Urinary bladder (tissue), 4 donors: Measurements from ENCODE around the gene ETS1. TPM values are rescaled to one million over a fixed set of nuclear protein-coding genes. Genes with fewer than 3 reads are reported as not detected.

Source experiments
- DNase-seq: peaks from one replicate; pipeline ENCODE4 v3.0.0-alpha.2; 2015; ENCODE audit errors: extremely low spot score
- H3K27ac ChIP-seq: one replicate; pipeline ENCODE4 v1.5.1; 2013; ENCODE audit warnings: low read depth, mild to moderate bottlenecking, moderate library complexity
- H3K36me3 ChIP-seq: one replicate; pipeline ENCODE4 v1.6.1; 2013; ENCODE audit warnings: mild to moderate bottlenecking, moderate library complexity; ENCODE audit not compliant: insufficient read depth
- H3K4me1 ChIP-seq: one replicate; pipeline ENCODE4 v1.6.1; 2013; ENCODE audit warnings: mild to moderate bottlenecking, moderate library complexity; ENCODE audit not compliant: insufficient read depth
- H3K4me3 ChIP-seq: one replicate; pipeline ENCODE4 v1.5.1; 2013; ENCODE audit warnings: low read depth, low read length
- WGBS: extraction: QIAGEN DNeasy Blood & Tissue Kit; methylation state at CpG from one replicate; pipeline ENCODE4 v1.1.7; 2013; 5-methylcytosine and 5-hydroxymethylcytosine counted together
- polyA plus RNA-seq: library from polyadenylated mRNA; stranded (reverse); fragments of 200-250 nt; gene quantifications from one replicate; pipeline ENCODE4 v1.2.3, GENCODE V29; 2013
- total RNA-seq: library from RNA; depleted of rRNA; stranded (reverse); fragments of >200 nt; gene quantifications from one replicate; pipeline ENCODE4 v1.2.3, GENCODE V29; 2014
- donor health status: healthy with polysubstance abuse.
- donor health status: healthy.

ETS1 gene
- total and polyA plus RNA-seq, 2 donors, result 35.6 to 64.0 TPM

DNA sequence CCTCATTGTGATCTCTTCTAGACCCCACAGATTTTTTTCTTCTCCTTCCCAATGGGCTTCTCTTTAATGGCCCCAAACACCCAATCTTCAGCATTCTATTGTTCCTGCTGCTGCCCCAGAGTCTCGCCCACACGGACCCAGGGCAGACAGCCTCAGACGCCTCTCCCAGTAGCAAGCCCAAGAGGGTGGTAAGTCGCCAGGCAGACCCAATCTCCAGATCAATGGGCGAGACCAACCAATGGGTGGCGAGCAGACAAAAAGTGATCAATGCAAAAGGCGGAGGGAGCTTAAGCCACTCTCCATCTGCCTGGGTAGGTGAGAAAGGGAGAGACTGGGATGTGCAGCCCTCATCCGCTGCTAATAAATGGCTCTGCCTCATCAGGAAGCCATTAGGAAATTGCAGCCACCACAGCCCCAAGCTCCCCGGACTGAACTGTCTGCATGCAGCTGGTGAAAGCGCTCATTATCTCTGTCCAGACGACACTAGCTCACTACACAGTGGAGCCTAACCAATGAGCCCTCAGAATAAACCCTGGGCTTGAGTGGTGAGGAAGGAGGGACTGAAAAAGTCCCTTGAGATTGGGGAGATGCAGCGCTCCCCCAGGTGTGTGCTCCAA is 81.8 kb downstream of the ETS1 start:
- Histone ChIP-seq H3K4me3 (no peak overlapping the region), H3K4me1 (peaks cover 4% of the 10 kb centered on the region), H3K36me3 (no peaks in the 10 kb centered on the region), H3K27ac (peak overlapping the region; percentile 31)
- no peak for DNase-seq
- 86% methylated on average over 12 of the region's 12 CpGs for WGBS

DNA sequence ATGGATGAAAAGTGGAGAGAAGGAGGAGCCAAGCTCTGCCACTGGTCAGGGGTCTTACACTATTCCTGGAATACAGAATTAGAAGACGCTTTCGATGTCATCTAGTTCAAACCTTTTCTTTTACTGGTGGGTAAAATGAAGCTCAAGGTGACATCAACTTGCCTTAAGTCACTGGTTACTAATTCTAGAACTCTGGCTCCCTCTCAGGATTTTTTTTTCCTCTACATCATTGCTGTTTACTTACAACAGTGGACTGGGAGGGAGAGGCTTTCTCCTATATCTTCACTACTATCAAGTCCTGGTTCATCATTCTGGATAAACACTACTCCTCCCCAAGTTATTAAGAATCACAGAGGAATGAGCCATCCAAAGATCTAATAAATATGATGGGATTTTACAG is 82.9 kb downstream of the ETS1 start:
- 92% methylated on average over 2 of the region's 2 CpGs for WGBS
- DNase-seq, result no peak
- Histone ChIP-seq H3K36me3 (no peaks in the 10 kb centered on the region), H3K27ac (no peak overlapping the region), H3K4me3 (no peak overlapping the region), H3K4me1 (peaks cover 5% of the 10 kb centered on the region)

DNA sequence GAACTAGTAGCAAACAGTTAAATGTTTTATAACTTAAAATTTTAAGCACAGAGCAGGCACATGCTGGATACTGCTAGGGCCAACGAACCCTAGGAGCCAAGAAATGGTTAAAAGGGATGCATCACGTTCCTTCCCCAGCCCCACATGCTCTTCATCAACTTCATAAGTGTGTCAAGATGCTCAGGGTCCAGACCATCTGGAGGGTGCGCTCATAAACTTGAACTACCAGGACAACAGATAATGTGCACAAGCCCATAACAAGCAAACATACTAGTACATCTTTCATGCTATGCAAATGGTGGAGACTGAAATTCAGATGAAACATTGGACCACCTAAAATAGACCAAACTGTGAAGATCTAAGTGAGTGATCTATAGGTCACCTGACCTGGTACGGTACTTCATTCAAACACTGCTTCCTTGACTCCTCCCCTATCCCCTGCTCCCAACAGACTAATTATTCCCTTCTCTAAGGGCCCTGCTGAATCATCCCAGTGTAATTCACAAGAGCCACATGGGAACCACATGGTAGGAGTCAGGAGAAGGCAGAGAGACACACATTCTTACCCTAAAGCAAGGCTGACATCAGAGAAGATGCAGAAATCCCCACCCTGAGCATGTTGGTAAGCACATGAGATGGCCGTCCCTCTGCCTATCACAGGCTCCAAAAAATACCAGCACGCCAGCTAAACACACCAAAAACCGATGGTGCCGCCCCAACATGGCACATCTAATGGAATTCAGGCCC is 83.9 kb downstream of the ETS1 start:
- no peak overlapping the region for H3K4me3 ChIP-seq
- H3K36me3 ChIP-seq, result no peaks in the 10 kb centered on the region
- H3K27ac ChIP-seq, result no peak overlapping the region
- 77% methylated on average over 8 of the region's 8 CpGs for WGBS
- peaks cover 5% of the 10 kb centered on the region for H3K4me1 ChIP-seq
- DNase-seq, result no peak

DNA sequence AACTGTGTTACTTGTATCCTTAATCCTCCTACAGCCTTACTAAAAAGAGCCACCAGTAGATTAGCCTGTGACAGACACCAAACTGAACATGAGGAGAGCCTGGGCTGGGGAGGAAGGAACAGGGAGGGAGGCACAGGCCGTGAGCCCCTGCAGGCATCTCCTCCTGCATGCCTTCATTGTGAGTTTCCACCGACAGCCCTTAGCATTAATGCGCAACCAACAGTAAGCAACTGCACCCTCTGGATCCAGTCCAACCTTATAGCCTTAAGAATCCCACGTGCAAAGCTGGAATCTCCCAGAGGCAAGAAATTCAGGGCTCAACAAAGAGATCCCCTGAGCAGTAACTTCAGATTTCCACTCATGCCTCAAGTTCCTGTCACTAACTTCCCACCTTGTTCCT is 84.6 kb downstream of the ETS1 start:
- Histone ChIP-seq H3K36me3 (no peaks in the 10 kb centered on the region), H3K4me3 (no peak overlapping the region), H3K27ac (peak overlapping the region; percentile 35), H3K4me1 (peaks cover 4% of the 10 kb centered on the region)
- 45% methylated on average over 4 of the region's 4 CpGs for WGBS
- no peak for DNase-seq

DNA sequence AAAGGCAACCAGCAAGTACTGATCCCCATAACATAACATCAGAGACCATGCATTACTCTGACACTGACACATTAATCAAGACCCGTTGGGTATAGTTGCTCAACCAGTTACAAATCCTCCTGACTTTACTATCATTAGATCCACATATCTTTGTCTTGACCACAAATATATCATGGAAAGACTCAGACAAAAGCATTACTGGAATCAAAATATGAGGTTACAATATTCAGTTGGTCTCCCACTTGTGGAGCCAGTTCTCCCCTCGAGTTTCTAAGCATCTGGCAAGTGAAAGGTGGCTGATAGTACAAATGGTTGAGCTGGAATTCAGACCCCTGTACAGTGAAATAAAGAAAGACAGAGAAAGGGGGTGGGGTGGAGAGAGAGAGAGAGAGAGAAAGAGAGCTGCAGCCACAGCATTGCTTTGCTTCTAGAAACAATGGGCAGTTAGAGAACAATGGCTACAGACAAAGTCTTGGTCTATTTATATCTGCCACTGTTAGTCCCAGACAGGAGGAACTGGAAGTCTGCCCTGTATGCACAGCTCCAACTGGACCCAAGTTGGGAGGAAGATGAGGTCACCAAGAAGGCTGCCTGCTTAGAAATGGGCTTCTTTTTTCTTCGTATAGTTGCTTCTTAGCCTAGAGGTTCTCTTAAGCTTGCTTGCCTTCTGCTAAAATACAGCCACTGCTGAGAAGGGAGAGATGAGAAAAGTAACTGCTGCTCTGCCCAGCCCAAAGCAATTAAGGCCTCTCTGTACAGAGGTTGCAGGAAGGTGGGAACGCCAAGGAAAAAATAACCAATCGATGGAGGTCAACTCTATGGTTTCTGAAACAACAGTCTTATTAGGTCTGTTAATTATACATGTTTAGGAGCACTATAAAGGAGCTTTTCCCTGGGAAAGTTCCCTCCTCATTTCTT is 85.5 kb downstream of the ETS1 start:
- WGBS, result 50% methylated on average over 5 of the region's 5 CpGs
- DNase-seq, result no peak
- Histone ChIP-seq H3K36me3 (no peaks in the 10 kb centered on the region), H3K4me1 (peaks cover 4% of the 10 kb centered on the region), H3K27ac (no peak overlapping the region), H3K4me3 (no peak overlapping the region)

DNA sequence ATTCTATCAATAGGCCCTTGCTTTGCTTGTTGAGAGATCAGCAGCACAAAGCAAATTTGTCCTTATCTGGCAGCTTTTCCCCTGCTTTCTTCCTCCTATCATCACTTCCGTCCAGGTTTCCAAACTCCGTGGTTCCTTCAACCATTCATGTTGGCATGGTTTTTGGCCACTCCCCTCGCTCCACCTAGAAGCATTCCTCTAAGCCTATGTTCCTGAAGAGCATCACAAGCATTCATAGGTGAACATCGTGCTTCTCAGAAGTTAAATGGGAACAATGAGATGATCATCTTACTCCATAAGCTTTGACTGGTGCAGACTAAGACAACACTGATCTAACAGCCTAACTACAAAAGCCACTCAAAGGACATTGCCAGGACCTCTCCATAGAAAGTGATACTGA is 86.3 kb downstream of the ETS1 start:
- Histone ChIP-seq H3K36me3 (no peaks in the 10 kb centered on the region), H3K4me3 (no peak overlapping the region), H3K4me1 (peaks cover 4% of the 10 kb centered on the region), H3K27ac (peak overlapping the region; percentile 35)
- no peak for DNase-seq
- WGBS, result 71% methylated on average over 4 of the region's 4 CpGs

DNA sequence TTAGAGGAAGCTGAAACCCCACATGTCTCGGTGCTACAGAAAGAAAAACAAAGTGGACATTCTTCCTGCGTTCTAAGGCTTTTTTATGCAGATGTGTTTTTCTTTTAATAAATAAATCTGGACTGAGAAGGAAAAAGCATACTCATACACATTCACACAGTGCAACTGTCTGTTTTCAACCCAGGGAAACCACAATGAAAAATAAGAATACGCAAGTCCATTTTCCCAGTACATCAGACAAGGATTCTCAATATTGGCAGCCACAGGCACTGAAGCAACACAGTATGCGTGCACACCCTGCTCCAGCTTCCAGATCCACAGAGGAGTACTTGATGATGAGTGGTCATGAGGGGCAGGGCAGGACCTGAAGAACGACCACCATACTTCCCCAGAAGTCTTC is 86.9 kb downstream of the ETS1 start:
- Histone ChIP-seq H3K4me1 (peaks cover 4% of the 10 kb centered on the region), H3K27ac (peak overlapping the region; percentile 56), H3K36me3 (no peaks in the 10 kb centered on the region), H3K4me3 (no peak overlapping the region)
- 63% methylated on average over 5 of the region's 5 CpGs for WGBS
- no peak for DNase-seq

DNA sequence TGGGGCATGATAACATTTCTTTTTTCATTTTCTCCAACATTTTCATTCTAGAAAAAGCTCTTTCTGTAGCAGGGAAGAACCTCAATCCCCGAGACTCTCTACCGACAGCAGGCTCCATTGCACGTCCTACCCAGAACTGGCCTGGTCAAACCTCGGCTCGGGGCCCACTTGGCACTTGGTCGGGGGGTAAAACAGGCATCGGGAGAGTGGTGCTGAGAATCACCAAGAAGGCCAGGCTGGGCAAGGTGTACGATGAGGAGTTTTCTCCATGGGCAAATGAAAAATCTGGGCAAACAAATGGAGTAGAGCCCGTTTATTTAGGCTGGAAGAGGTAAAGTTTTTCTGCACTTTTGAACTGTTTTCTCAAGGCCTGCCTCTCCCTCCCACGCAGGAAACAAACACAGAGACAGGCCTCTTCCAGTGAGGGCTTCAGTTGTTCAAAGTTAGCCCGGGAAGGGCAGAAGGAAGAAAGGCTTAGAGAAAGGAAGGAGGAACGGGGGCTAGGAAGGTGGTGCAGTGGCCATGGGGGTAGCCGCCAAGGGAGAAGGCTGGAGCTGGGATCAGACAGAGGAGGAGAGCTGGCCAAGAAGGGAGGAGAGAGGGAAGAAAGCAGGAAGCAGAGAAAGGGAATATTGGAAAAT is 87.6 kb downstream of the ETS1 start:
- 55% methylated on average over 13 of the region's 13 CpGs for WGBS
- Histone ChIP-seq H3K4me3 (no peak overlapping the region), H3K36me3 (no peaks in the 10 kb centered on the region), H3K4me1 (peaks cover 4% of the 10 kb centered on the region), H3K27ac (peak overlapping the region; percentile 73)
- DNase-seq, result no peak

DNA sequence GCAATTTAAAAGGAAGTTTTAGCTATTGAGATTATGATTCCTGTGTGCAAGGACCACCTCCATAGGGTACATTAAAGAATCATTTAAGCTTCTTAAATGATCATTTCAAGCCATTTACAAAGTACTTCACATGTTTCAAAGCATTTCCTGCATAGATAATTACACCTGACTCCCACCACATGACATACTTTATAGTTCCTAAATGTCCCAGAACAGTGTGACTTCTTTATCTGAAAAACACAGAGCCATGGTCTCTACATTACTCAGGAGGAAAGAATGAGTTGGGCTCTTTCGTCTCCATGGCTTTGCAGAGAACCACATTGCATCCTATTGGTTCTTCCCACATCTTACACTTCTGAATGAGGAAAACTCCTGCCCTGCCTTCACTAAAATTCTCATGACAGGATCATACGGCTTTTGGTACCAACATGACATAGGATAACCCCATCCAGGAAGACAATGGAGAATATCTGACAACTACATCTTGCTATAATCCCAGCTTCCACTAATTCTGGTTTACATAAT is 88.6 kb downstream of the ETS1 start:
- Histone ChIP-seq H3K4me1 (peaks cover 4% of the 10 kb centered on the region), H3K36me3 (no peaks in the 10 kb centered on the region), H3K27ac (no peak overlapping the region), H3K4me3 (no peak overlapping the region)
- WGBS, result 59% methylated on average over 2 of the region's 2 CpGs
- DNase-seq, result no peak

DNA sequence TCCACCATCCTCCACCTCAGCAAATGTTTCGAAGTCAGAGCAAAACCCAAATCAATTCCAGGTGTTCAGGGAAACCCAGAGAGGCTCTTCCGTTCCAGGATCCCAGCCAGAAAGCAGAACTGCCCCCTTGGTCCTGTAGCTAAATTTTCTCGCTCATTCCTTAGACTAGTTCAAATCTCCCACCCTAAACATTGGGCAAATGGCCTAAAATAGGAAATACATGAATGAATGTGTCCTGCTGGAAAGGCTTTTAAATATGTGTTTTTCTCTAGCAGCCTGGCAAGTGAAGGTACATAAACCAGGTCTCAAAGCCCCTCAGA is 89.6 kb downstream of the ETS1 start:
- WGBS, result 54% methylated on average over 3 of the region's 3 CpGs
- Histone ChIP-seq H3K36me3 (no peaks in the 10 kb centered on the region), H3K4me3 (no peak overlapping the region), H3K4me1 (peaks cover 7% of the 10 kb centered on the region), H3K27ac (peak overlapping the region; percentile 63)
- DNase-seq, result no peak

DNA sequence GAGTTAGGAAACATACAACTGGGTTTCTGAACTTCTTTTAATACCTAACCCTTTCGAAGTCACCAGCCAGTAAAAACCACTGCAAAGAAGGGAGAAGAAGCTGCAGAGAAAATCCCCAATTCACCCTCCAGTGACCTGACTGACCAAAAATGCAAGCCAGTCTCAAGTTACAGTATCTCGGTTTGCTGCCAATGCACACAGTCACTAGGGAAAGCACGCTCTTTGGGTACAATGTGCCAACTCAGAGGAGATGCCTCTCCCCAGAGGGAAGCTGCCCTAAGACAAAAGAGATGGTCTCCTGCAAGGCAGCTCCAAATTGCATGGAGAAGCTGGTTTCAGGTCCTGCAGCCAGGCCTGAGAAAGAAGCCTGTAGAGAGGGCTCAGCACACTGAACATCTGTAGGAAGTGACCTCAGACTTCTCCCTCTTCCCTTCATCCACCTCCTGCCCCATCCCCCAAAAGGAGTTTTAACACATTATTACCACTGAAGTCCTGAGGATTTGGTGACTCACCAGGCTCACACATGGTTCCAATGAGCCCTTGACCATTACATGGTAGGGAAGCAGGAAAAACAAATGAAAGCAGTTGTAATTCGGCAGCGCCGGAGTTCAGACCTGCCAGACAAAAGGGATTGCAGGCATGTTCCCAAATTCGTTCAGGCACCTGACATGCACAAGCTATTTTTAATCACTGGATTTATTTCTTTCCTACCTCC is 90.1 kb downstream of the ETS1 start:
- Histone ChIP-seq H3K4me1 (peaks cover 7% of the 10 kb centered on the region), H3K4me3 (no peak overlapping the region), H3K36me3 (no peaks in the 10 kb centered on the region), H3K27ac (peak overlapping the region; percentile 65)
- DNase-seq, result no peak
- 22% methylated on average over 7 of the region's 7 CpGs for WGBS

DNA sequence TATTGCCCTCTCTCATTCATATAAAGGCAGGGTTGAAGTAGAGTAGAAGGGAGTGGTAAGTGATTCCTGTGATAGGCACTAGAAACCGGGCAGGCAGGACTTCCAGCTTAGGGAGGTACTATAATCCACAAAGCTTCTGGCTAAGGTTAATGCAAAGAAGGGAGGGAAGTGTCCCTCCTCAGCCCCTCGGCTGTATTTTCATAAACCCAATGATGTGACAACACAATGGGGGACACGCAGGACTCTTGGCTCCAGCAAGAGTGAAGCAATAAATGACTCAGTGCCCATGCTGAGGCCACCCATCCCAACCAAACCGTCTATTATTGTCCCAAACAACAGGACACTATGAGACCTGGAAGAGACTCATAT is 90.7 kb downstream of the ETS1 start:
- WGBS, result 20% methylated on average over 4 of the region's 4 CpGs
- Histone ChIP-seq H3K27ac (peak overlapping the region; percentile 65), H3K4me3 (no peak overlapping the region), H3K4me1 (peaks cover 7% of the 10 kb centered on the region), H3K36me3 (no peaks in the 10 kb centered on the region)
- DNase-seq, result no peak

DNA sequence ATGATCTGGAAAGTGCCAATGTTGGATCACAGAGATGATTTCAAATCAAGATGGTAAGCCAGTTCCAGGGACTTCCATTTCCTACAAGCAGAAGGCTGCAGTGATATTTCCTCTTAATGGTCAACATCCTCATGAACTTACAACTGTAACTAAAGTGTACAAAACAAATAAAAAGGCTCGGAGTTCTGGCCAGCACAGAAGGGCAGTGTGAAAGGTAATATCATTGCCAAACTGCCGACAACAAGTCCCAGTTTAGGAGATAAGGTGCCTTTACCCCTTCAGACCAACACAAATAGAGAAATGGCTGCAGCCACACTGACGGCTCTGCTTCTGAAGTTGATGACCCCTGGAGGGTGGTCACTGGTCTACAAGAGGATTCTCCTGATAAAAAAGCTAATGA is 91.1 kb downstream of the ETS1 start:
- Histone ChIP-seq H3K27ac (peak overlapping the region; percentile 65), H3K4me1 (peaks cover 11% of the 10 kb centered on the region), H3K36me3 (no peaks in the 10 kb centered on the region), H3K4me3 (no peak overlapping the region)
- no peak for DNase-seq
- WGBS, result 41% methylated on average over 3 of the region's 3 CpGs
